NCI-H446 treated with DMSO at 0.1 percent for 48 hours (cell line): Measurements from ENCODE around the gene TNFRSF18.
"Not testable (repeated sequence)": the region's sequence is repeated elsewhere in the genome, so short reads cannot be mapped to it uniquely, and the experiment has no call there.

ENCODE experiments used
- DNase-seq: peaks from one replicate; lab custom pipeline; 2025; lab: John Stamatoyannopoulos, UW

TNFRSF18 gene, protein sequence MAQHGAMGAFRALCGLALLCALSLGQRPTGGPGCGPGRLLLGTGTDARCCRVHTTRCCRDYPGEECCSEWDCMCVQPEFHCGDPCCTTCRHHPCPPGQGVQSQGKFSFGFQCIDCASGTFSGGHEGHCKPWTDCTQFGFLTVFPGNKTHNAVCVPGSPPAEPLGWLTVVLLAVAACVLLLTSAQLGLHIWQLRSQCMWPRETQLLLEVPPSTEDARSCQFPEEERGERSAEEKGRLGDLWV

DNA sequence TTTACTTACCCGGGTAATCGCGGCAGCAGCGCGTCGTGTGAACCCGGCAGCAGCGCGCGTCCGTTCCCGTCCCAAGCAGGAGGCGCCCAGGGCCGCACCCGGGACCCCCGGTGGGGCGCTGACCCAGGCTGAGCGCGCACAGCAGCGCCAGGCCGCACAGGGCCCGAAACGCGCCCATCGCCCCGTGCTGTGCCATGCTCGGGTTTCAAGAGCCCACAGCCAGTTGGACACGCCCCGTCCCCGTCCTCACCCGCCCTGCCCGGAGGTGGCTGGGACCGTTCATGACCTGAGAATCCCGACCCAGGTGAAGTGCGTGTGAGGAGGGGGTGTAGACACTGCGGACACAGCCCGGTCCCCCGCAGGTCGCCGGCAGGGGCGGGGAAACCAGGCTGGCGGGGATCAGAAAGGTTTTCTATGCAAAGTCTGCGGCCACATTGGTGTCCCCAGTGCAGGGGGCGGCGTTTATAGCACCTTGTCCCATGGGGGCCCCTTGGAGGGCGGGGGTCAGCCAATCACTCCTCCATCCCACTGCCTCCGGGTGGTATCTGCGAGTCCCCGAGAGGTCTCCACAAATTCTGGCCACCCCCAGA is at the start of gene TNFRSF18:
TNFRSF18 (minus strand) TSS at position 217 of the 590 bp plus-strand sequence; CDS start at position 196, 21 bp downstream.
- DNase-seq, result no peak

DNA sequence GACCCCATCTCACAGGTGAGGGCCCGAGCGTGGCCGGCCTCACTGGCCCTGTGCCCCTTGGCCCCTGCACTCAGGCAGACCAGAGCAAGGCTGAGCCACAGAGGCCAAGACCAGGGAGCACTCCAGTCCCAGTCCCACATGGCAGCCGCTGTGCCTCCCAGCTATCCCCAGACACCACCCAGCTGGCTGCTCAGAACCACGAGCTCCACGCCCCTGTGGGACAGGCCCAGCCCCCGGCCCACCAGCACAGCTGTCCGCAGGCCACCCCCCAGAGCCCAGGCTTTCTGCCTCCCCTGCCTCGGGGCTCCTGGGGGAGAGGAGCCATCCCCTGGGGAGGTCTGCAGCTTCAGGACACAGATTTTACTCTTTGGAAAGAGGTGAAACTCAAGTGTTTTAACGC is 49.2 kb upstream of the TNFRSF18 start:
- no peak for DNase-seq

GRCh38 chr1:1255078-1255477 is 48.7 kb upstream of the TNFRSF18 start:
- no peak for DNase-seq

DNA sequence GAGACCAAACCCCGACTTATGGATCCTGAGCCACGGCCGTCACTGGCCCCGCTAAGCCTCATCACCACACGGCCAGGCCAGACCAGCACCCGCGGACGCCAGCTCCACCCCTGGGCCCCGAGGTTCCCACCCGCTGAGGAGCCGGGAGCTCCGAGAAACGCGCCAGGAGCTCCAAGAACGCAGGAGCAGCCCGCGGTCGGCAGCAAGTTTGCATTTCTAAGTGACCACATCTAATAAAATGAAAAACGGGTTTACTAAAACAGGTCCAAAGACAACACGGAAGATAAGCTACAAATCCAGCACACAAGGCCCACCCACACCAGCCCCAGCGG is 48.2 kb upstream of the TNFRSF18 start:
- no peak for DNase-seq

GRCh38 chr1:1253972-1254666 is 47.7 kb upstream of the TNFRSF18 start:
- no peak for DNase-seq

DNA sequence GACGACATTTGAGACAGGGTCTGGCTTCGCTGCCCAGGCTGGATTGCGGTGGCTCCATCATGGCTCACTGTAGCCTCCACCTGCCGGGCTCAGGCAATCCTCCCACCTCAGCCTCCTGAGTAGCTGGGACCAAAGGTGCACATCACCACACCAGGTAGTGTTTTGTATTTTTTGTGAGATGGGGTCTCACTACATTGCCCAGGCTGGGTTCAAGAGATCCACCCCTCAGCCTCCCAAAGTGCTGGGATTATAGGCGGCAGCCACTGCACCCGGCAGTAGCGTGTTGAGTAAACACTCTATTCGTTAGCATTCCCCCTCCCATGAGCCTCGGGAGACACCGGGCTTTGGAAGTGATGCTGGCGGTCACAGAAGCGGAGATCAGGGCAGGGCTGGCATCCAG is 46.9 kb upstream of the TNFRSF18 start:
- no peak for DNase-seq

GRCh38 chr1:1250786-1251284 is 44.4 kb upstream of the TNFRSF18 start:
- DNase-seq, result no peak

- DNase-seq, result not testable (repeated sequence)
These were observed 41.9 kb upstream of the TNFRSF18 start for GRCh38 chr1:1248009-1248913.

DNA sequence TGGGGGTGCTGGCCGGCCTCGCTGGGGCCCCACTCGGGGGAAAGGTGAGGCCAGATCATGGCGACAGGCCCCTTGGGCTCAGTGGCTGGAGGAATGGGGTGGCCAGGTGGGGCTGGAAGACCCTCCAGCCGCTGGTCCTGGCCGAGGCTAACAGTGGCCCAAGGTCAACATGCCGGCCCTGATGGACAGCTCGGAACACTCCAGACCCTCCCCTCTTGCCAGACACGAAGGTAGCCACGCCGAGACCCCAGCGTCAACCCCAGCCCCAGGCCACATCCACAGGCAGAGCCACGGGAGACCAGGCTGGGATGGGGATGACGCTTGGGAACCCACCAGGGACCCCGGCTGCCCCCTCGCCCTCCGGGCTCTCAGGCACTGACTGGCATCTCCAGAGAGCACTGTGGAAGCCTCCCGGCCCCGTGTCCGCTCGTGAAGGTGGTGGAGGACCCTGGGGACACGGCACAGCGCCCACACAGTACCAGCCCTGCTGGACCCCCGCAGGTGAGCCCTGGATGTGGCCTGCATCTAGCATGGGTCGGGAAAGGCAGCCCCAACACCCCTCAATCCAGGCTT is 41.0 kb upstream of the TNFRSF18 start:
- no peak for DNase-seq

GRCh38 chr1:1246577-1247340 is 40.4 kb upstream of the TNFRSF18 start, which contains the start of gene C1QTNF12:
Gene C1QTNF12, minus strand, starts transcription at chr1:1246722. Its CDS starts 32 bp downstream, at chr1:1246690.
- no peak for DNase-seq

DNA sequence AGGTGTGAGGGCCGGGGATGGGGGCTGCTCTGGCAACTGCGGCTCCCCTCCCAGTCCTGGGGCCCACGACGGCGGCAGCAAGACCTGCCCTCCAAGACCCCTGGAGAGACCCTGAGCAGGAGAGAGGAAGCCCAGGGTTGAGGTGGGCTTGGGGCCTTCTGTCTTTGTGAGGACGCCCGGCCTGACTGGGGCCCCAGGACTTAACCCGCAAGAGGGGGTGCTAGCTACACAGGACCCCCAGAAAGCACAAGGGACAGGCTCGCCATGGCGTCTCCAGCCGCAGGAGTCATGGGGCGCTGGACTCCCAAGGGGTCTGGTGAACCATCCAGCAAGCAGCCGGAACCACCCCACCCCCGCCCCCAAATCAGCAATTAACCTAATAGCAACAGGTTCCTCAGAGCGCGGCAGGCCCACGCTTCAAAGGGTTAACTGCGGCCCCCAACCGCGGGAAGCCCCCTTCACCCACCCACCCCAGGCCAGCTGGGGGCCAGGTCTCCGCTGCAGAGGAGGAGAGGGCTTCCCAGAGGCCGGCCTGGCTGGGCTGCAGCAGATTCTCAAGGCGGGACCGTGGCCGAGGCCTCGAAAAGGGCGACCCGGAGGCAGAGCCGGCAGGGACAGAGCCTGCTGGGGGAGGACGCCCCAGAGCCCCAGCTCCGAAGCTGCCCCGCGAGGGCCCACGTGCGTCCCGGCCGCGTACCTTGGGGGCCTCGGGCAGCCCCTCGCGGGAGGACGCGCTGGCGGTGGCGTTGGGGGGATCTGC is 39.6 kb upstream of the TNFRSF18 start:
- no peak for DNase-seq

- DNase-seq, result no peak
These were observed 38.9 kb upstream of the TNFRSF18 start for GRCh38 chr1:1245178-1245816.

DNA sequence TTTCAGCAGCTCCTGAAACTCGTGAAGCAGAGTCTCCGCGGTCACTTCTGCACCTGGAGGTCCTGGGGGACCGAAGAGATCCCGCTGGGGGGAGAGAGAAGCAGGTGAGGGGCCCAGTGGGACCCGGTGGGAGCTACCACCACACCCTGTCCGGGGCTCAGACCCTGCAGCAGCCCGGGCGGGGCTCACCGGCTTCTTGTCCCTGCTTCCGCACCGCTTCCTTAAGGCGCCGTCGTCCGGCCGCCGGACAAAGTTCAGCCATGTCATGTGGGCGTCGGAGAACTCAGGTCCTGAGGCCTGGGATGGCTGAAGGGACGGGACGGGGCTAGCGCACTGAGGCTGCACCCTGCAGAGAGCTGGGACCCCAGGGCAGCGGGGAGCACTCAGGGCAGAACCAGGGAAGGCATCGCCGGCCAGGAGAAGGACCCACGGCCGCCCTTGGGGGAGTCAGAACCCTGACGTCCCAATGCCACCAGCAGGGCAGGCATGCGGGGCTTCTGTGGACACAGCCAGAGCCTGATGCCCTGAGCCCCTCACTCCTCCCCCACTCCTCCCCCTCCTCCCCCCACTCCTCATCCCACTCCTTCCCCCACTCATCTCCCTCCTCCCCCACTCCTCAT is 37.9 kb upstream of the TNFRSF18 start:
- DNase-seq, result no peak

- no peak for DNase-seq
These were observed 37.4 kb upstream of the TNFRSF18 start for GRCh38 chr1:1243807-1244191.

DNA sequence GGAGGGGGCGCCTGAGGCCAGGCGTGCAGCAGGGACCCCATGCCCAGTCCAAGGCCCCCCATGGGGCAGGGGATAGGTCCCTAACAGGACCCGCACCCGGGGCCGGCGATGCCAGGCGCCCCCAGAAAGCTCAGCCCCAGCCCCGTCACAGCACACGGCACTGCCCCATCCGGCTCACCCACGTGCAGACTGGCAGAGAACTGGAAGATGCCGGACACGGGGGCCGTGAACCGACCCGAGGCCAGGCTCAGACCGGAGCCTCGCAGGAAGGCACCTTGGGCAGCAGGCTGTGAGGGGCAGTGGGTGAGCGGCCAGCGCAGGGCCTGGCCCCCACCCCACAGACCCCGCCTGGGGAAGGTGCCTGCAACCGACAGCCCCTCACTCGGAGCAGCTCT is 36.9 kb upstream of the TNFRSF18 start:
- no peak for DNase-seq

GRCh38 chr1:1242461-1243265 is 36.3 kb upstream of the TNFRSF18 start:
- no peak for DNase-seq

DNA sequence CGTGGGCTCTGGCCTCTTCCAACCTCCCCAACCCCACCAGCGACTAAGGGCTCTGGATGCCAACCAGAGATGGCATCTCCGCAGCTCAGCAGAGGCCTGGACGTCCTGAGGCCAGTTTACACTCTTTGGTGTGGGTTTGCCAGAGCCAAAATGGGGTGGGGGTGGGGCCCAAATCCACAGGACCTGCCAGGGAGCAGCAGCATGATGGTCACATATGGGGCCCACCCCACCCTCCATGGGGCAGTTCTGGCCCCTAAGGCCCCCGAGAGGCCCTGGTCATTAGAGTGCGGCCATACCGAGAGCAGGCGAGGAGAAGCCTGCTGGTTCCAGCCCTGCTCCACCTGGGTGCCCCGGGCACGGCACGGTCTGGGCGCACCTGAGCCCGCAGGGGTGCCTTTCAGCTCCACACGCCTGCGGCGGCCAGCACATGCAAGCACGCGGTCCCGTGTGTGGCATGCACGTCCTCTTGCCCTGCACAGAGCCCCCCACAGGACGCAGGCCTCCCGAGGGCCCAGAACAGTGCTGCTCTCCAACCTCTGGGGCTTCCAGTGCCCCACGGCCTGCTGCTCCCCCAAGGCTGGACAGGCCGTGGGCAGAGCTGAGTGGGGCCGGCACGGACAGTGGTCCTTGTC is 35.3 kb upstream of the TNFRSF18 start:
- DNase-seq, result no peak
